ENCODE data around the gene RARA.

The RARA gene

GRCh38 chr17:40346765-40347158 is 37.8 kb downstream of the RARA start:
- POLR2A ChIA-PET, result interaction anchor here (2.0 kb wide), 1 partner anchor 7 kb away, joined by 7 read pairs; no protein-coding TSS in a partner anchor

DNA sequence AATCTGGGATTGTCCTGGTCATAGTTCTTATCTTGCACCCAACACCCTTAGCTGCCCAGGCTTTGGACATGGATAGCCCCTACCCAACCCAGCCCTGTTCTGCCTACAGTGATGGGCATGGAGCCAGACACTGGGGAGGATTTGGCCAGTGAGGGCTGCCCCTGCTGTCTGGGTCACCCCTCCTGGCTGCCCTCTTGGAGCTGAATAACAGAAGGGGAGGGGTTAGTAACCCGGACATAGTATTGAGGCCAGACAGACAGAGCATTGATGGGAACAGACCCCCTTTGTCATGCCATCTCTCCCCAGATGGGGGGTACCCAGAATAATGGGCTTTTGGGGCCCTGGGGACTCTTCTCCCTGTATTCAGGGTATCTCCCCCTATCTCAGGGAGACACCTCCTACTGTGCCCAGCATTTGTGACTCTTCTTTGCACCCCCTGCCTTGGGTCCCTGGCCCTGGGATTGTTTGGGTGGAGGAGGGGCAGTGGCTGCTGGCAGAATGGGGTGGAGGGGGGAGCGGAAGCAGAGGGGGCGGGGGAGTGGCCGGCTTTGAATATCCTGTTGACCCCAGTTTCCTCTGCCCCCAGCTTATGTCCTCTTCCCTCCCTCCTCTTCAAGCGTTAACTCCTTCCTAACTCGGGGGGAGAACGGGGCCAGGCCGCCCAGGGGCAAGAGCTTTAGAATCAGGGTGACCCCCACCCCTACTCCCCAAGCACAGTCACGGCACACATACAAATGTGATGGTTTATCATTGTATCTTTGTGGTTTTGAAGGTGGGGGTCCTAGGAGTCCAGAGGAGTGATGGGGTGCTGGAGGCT is 38.5 kb downstream of the RARA start:
- Histone ChIP-seq H3K27ac (ENCODE audit: extremely low read depth, low read depth, low read length) (no peak overlapping the region), H3K4me3 (ENCODE audit: low read depth, low read length) (no peak overlapping the region), H3K36me3 (ENCODE audit: control insufficient read depth in 2 of 2, insufficient read depth in 1 of 2, low read length in 2 of 2) (peaks cover 3 to 35% of the 10 kb centered on the region in 2 experiments; a peak in 2 of 3 replicates), H3K4me1 (ENCODE audit: control insufficient read depth, insufficient read depth, low read length) (peaks cover 19% of the 10 kb centered on the region), H3K9me3 (ENCODE audit: control insufficient read depth, insufficient read depth, low read depth, low read length) (no peaks in the 10 kb centered on the region)
- CTCF ChIA-PET, result interaction anchor here (0.5 to 5.3 kb wide), 6 partner anchors 9 to 73 kb away, joined by 3 to 67 read pairs (median 4); no protein-coding TSS in a partner anchor
- no peak for TF ChIP-seq ZNF560 (tag by site-specific recombination; IDR thresholded peaks at IDR 0.05; ENCODE audit: borderline replicate concordance)
- TF ChIP-seq GLIS1 (tag by site-specific recombination; IDR thresholded peaks at IDR 0.05), result peak; percentile 55
- POLR2A ChIA-PET, result interaction anchor here (2.1 kb wide), 1 partner anchor 41 kb away, joined by 6 read pairs; no protein-coding TSS in a partner anchor

More at GRCh38 chr17:40346765-40347158, 37.8 kb downstream of the RARA start:
- peaks cover 0 to 27% of the 10 kb centered on the region in 2 experiments; a peak in 2 of 3 replicates for H3K36me3 ChIP-seq (ENCODE audit: control insufficient read depth in 2 of 2, insufficient read depth in 1 of 2, low read length in 2 of 2)
- no peaks in the 10 kb centered on the region for H3K9me3 ChIP-seq (ENCODE audit: control insufficient read depth, insufficient read depth, low read depth, low read length)
- H3K4me1 ChIP-seq (ENCODE audit: control insufficient read depth, insufficient read depth, low read length), result peaks cover 22% of the 10 kb centered on the region
- no peak overlapping the region for H3K27ac ChIP-seq (ENCODE audit: extremely low read depth, low read depth, low read length)
- TF ChIP-seq ZBTB7A (tag by site-specific recombination; IDR thresholded peaks at IDR 0.05; ENCODE audit: low read depth) (no peak), ZNF514 (tag by site-specific recombination; IDR thresholded peaks at IDR 0.05) (no peak), ZNF169 (tag by site-specific recombination; IDR thresholded peaks at IDR 0.05) (no peak), ZEB2 (tag by site-specific recombination; IDR thresholded peaks at IDR 0.05) (no peak), ZNF302 (tag by site-specific recombination; IDR thresholded peaks at IDR 0.05; ENCODE audit: low read depth) (no peak), ZFP3 (tag by site-specific recombination; IDR thresholded peaks at IDR 0.05; ENCODE audit: low read depth) (no peak), ZNF701 (tag by site-specific recombination; IDR thresholded peaks at IDR 0.05) (no peak), ZNF777 (tag by site-specific recombination; IDR thresholded peaks at IDR 0.05; ENCODE audit: borderline replicate concordance) (no peak), SETDB1 (IDR thresholded peaks at IDR 0.05; ENCODE audit: insufficient read length, low read length) (no peak), ZNF211 (tag by site-specific recombination; IDR thresholded peaks at IDR 0.05; ENCODE audit: low read depth) (no peak), ZNF501 (tag by site-specific recombination; IDR thresholded peaks at IDR 0.05) (no peak), ZNF16 (tag by site-specific recombination; IDR thresholded peaks at IDR 0.05; ENCODE audit: low read depth) (no peak), ZBTB49 (tag by site-specific recombination; IDR thresholded peaks at IDR 0.05; ENCODE audit: low read depth) (no peak), ZBTB17 (tag by site-specific recombination; IDR thresholded peaks at IDR 0.05) (no peak), ZNF311 (tag by site-specific recombination; IDR thresholded peaks at IDR 0.05; ENCODE audit: borderline replicate concordance) (no peak), ZNF423 (tag by site-specific recombination; IDR thresholded peaks at IDR 0.05) (no peak), YY1 (tag by site-specific recombination; IDR thresholded peaks at IDR 0.05) (no peak), ZNF155 (tag by site-specific recombination; IDR thresholded peaks at IDR 0.05) (no peak), ZNF184 (tag by site-specific recombination; IDR thresholded peaks at IDR 0.05) (no peak)
- TF ChIP-seq, protein P1, sequence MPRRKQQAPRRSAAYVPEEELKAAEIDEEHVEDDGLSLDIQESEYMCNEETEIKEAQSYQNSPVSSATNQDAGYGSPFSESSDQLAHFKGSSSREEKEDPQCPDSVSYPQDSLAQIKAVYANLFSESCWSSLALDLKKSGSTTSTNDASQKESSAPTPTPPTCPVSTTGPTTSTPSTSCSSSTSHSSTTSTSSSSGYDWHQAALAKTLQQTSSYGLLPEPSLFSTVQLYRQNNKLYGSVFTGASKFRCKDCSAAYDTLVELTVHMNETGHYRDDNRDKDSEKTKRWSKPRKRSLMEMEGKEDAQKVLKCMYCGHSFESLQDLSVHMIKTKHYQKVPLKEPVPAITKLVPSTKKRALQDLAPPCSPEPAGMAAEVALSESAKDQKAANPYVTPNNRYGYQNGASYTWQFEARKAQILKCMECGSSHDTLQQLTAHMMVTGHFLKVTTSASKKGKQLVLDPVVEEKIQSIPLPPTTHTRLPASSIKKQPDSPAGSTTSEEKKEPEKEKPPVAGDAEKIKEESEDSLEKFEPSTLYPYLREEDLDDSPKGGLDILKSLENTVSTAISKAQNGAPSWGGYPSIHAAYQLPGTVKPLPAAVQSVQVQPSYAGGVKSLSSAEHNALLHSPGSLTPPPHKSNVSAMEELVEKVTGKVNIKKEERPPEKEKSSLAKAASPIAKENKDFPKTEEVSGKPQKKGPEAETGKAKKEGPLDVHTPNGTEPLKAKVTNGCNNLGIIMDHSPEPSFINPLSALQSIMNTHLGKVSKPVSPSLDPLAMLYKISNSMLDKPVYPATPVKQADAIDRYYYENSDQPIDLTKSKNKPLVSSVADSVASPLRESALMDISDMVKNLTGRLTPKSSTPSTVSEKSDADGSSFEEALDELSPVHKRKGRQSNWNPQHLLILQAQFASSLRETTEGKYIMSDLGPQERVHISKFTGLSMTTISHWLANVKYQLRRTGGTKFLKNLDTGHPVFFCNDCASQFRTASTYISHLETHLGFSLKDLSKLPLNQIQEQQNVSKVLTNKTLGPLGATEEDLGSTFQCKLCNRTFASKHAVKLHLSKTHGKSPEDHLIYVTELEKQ (tag by site-specific recombination; IDR thresholded peaks at IDR 0.05; ENCODE audit: borderline replicate concordance), result no peak
- CTCF ChIA-PET, result interaction anchor here (1.0 to 5.3 kb wide), 5 partner anchors 9 to 44 kb away, joined by 4 to 67 read pairs (median 11); no protein-coding TSS in a partner anchor
- H3K4me3 ChIP-seq (ENCODE audit: low read depth, low read length), result no peak overlapping the region
